Panc1 (cell line): Measurements from ENCODE around the gene NUDT17. TPM values are rescaled to one million over a fixed set of nuclear protein-coding genes. Genes with fewer than 3 reads are reported as not detected.
A peak's percentile ranks its signal among the peaks of the same experiment; 100 is the strongest.

Experiments used
- ATAC-seq: fragments of 200-7000 bp; cut with Tn5 transposase; 2 replicates; pipeline ENCODE4 v1.9.1; 2020; ENCODE audit warnings: mild to moderate bottlenecking, moderate library complexity
- BruUV-seq: library from RNA; stranded (reverse); fragments of 400-500 nt; replicated peaks from 2 replicates; lab custom pipeline; 2021; lab: Mats Ljungman, UMichigan
- CTCF ChIA-PET: fragments of 300-600 bp; sonication (Branson Sonifier 250); formaldehyde crosslinking; loops from one replicate; lab custom pipeline; 2022; ENCODE audit warnings: antibody characterized with exemption; lab: Charles Lee
- POLR2A ChIA-PET: fragments of 300-600 bp; sonication (Branson Sonifier 250); formaldehyde crosslinking; loops from one replicate; lab custom pipeline; 2022; ENCODE audit warnings: antibody characterized with exemption; lab: Charles Lee
- DNase-seq: peaks from one replicate; pipeline ENCODE4 v3.0.0-alpha.2; 2010; ENCODE audit warnings: low read depth, low spot score
- H3K27ac ChIP-seq: 2 replicates; pipeline ENCODE4 v1.5.1; 2011; ENCODE audit warnings: mild to moderate bottlenecking, low read length, inconsistent platforms
- H3K27me3 ChIP-seq: fragments of 200-500 bp; sonication (Bioruptor generic); 2 replicates; pipeline ENCODE4 v1.6.0; 2014; ENCODE audit warnings: low read length, inconsistent platforms; ENCODE audit not compliant: control insufficient read depth, insufficient read depth
- H3K36me3 ChIP-seq: fragments of 200-500 bp; sonication (Bioruptor generic); 2 replicates; pipeline ENCODE4 v1.5.1; 2014; ENCODE audit warnings: inconsistent platforms, mild to moderate bottlenecking, low read length, moderate library complexity; ENCODE audit not compliant: control insufficient read depth, insufficient read depth
- H3K4me1 ChIP-seq: 2 replicates; pipeline ENCODE4 v1.5.1; 2011; ENCODE audit warnings: inconsistent platforms, mild to moderate bottlenecking, low read length, moderate library complexity; ENCODE audit not compliant: control insufficient read depth, insufficient read depth
- H3K4me3 ChIP-seq, 2 experiments: 2 replicates each; pipeline ENCODE4 v1.5.1; 2011 to 2012; ENCODE audit warnings: low read depth in 2 of 2, low read length in 2 of 2, mild to moderate bottlenecking in 2 of 2, inconsistent platforms in 1 of 2, moderate library complexity in 1 of 2
- H3K9me3 ChIP-seq: fragments of 200-500 bp; sonication (Bioruptor generic); 2 replicates; pipeline ENCODE4 v1.5.1; 2014; ENCODE audit warnings: low read depth, mild to moderate bottlenecking, inconsistent platforms, low read length, moderate library complexity; ENCODE audit not compliant: control insufficient read depth, insufficient read depth
- CTCF ChIP-seq: fragments of 450-650 bp; IDR thresholded peaks from 2 replicates; pipeline ENCODE4 v1.5.1; 2017; ENCODE audit warnings: mild to moderate bottlenecking
- POLR2AphosphoS5 ChIP-seq: IDR thresholded peaks from 2 replicates; pipeline ENCODE4 v1.6.1; 2012; ENCODE audit warnings: mild to moderate bottlenecking, low read depth, low read length, moderate library complexity
- REST ChIP-seq, 2 experiments: IDR thresholded peaks; 2 replicates each; pipeline ENCODE4 v1.6.1; 2011 to 2012; ENCODE audit warnings: low read depth in 2 of 2, control low read depth in 1 of 2, low read length in 1 of 2, mild to moderate bottlenecking in 1 of 2, moderate library complexity in 1 of 2; ENCODE audit not compliant: insufficient read depth in 1 of 2
- SIN3A ChIP-seq: IDR thresholded peaks from 2 replicates; pipeline ENCODE4 v1.6.1; 2012; ENCODE audit warnings: low read depth, mild to moderate bottlenecking, low read length, moderate library complexity, borderline replicate concordance; ENCODE audit not compliant: insufficient read depth
- TCF7L2 ChIP-seq: IDR thresholded peaks from 2 replicates; pipeline ENCODE4 v1.6.1; 2011; ENCODE audit warnings: mild to moderate bottlenecking, low read depth, low read length, inconsistent platforms
- in situ Hi-C: cut with HindIII; loops from 2 replicates; pipeline ENCODE4 v1.10.0; 2016; ENCODE audit warnings: low sequenced_read_pairs, low pct_unique_long_range_greater_than_20kb
- intact Hi-C: fragments of 100-400 bp; cut with micrococcal nuclease; formaldehyde crosslinking; loops from one replicate; pipeline ENCODE4 v1.10.0; 2022; ENCODE audit not compliant: unreplicated experiment
- total RNA-seq: library from RNA; stranded (reverse); gene quantifications from one replicate; pipeline ENCODE4 v1.2.1, GENCODE V29; 2021; ENCODE audit not compliant: unreplicated experiment

Gene NUDT17
- total RNA-seq, 1 experiment from 2014 or later, result 3.7 TPM

- TF ChIP-seq TCF7L2 (no peak), POLR2AphosphoS5 (peak; percentile 59; the same call in 1 of the 2 replicates), CTCF (no peak), SIN3A (peak; percentile 89; the same call in 1 of the 2 replicates), REST (IDR thresholded peaks at IDR 0.05; ENCODE audit: insufficient read depth in 1 of 2, low read depth in 2 of 2, low read length in 1 of 2) (no peak)
- Histone ChIP-seq H3K36me3 (peaks cover 14% of the 10 kb centered on the region; the same call in 1 of the 2 replicates), H3K27ac (peak within 1 kb of the TSS; percentile 95), H3K9me3 (no peaks in the 10 kb centered on the region), H3K27me3 (no peaks in the 10 kb centered on the region), H3K4me1 (peaks cover 17% of the 10 kb centered on the region), H3K4me3 (peak within 1 kb of the TSS; percentile 85 to 98)
- BruUV-seq, result no TSS peak
- ChIA-PET CTCF (interaction anchor here (0.5 to 2.9 kb wide), 7 partner anchors 9 to 147 kb away, joined by 4 to 25 read pairs (median 5); partner anchors contain the start of gene NUDT17), POLR2A (interaction anchor here (0.6 to 1.0 kb wide), 6 partner anchors 11 to 87 kb away, joined by 3 to 6 read pairs (median 4); partner anchors contain the start of genes ANKRD35, RBM8A and RNF115)
- DNase-seq (peak; percentile 67), ATAC-seq (peak; percentile 94)
- in situ Hi-C loops, result no loop called here
- intact Hi-C loops, result loop anchor here (10.0 kb wide), 1 partner anchor 56 kb away; the partner anchor contains the start of genes ITGA10 and PEX11B
Observed at GRCh38 chr1:145858901-145859490, 13.6 kb downstream of the NUDT17 start, which contains the start of gene PIAS3. TSS of gene PIAS3 (minus strand) at chr1:145859081. CDS start at chr1:145858990, 91 bp downstream.

- intact Hi-C loops, result loop anchor here (10.0 kb wide), 1 partner anchor 55 kb away; the partner anchor contains the start of genes ITGA10 and PEX11B
- Histone ChIP-seq H3K4me1 (peaks cover 17% of the 10 kb centered on the region), H3K36me3 (peaks cover 10% of the 10 kb centered on the region; the same call in 1 of the 2 replicates), H3K27me3 (no peaks in the 10 kb centered on the region), H3K27ac (peak overlapping the region; percentile 95), H3K4me3 (peak overlapping the region; percentile 85 to 98), H3K9me3 (no peaks in the 10 kb centered on the region)
- in situ Hi-C loops, result no loop called here
- ChIA-PET POLR2A (interaction anchor here (0.6 to 1.0 kb wide), 3 partner anchors 11 to 86 kb away, joined by 3 to 5 read pairs (median 4); partner anchors contain the start of gene RBM8A), CTCF (interaction anchor here (0.5 to 2.9 kb wide), 6 partner anchors 9 to 147 kb away, joined by 4 to 25 read pairs (median 6); partner anchors contain the start of gene NUDT17)
- TF ChIP-seq CTCF (no peak), TCF7L2 (no peak), REST (IDR thresholded peaks at IDR 0.05; ENCODE audit: insufficient read depth in 1 of 2, low read depth in 2 of 2, low read length in 1 of 2) (no peak), SIN3A (peak; percentile 46; the same call in 1 of the 2 replicates), POLR2AphosphoS5 (0 out of 2 replicates have a peak, but pooled peaks have one; percentile 28)
- BruUV-seq, result no TSS peak
- peak; percentile 43 for DNase-seq
- peak; percentile 90 for ATAC-seq
Observed at GRCh38 chr1:145859491-145860023, 14.1 kb downstream of the NUDT17 start.
